Neutrophil (primary cell): ENCODE measurements around the gene GRWD1.

Experiments used
- H3K27ac ChIP-seq: fragments of 200-600 bp; sonication (generic); 2 replicates; pipeline ENCODE4 v1.5.1; 2016; ENCODE audit warnings: mild to moderate bottlenecking, moderate library complexity
- H3K27me3 ChIP-seq: fragments of 200-600 bp; sonication (generic); 2 replicates; pipeline ENCODE4 v1.6.0; 2016; ENCODE audit warnings: mild to moderate bottlenecking
- H3K36me3 ChIP-seq: fragments of 200-600 bp; sonication (generic); 2 replicates; pipeline ENCODE4 v1.5.1; 2017
- H3K4me1 ChIP-seq, 2 experiments: fragments of 200-600 bp in 1 of 2; sonication (generic) in 1 of 2; 1 replicate in 1 of 2; 2 replicates in 1 of 2; pipeline versions ENCODE4 v1.5.1 to v1.6.1; 2013 to 2016; ENCODE audit warnings: low read depth in 1 of 2, low read length in 1 of 2, mild to moderate bottlenecking in 1 of 2, moderate library complexity in 1 of 2; ENCODE audit not compliant: control insufficient read depth in 1 of 2, insufficient read depth in 1 of 2
- H3K4me3 ChIP-seq, 2 experiments: fragments of 200-600 bp in 1 of 2; sonication (generic) in 1 of 2; 1 replicate in 1 of 2; 2 replicates in 1 of 2; pipeline ENCODE4 v1.5.1; 2013 to 2016; ENCODE audit warnings: low read depth in 1 of 2, low read length in 1 of 2, mild to moderate bottlenecking in 1 of 2, moderate library complexity in 1 of 2
- H3K9me3 ChIP-seq: fragments of 200-600 bp; sonication (generic); 2 replicates; pipeline ENCODE4 v1.5.1; 2016
- CTCF ChIP-seq: fragments of 200-600 bp; sonication (generic); IDR thresholded peaks from 2 replicates; pipeline ENCODE4 v1.5.1; 2016; ENCODE audit warnings: antibody characterized with exemption

The GRWD1 gene

DNA sequence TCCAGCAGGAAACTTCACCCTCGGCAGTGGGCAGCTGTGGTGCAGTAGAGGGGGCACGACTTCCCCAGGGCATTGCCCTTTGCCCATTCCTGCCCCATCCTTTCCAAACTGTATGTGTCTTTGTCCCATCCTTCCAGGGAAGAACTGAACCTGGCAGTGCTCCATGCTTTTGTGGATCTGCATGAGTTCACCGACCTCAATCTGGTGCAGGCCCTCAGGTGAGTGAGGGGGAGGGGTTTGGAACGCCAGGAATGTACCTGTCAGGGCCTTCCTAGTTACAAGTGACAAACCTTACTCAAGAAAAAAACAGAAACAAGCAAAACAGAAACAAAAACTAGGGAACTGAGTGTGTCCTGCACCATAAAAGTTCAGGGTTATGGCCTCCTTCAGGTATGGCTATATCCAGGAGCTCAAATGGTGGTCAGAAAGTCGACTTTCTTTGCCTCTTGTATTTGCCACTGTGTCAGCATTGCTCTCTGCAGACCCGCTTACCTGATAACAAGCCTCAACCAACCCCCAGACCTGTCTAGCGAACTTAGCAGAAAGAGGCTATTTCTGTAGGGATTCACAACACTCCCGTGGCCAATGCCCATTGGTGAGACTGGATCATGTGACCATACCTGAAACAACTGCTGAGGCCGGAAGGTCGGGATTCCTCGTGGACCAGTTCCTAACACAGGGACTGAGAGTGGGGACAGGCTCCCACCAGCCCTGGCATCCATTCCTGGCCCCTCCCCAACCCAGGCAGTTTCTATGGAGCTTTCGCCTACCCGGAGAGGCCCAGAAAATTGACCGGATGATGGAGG, 27.6 kb downstream of the GRWD1 start:
- TF ChIP-seq CTCF, result no peak
- no peaks in the 10 kb centered on the region for H3K27me3 ChIP-seq
- H3K27ac ChIP-seq, result no peak overlapping the region
- peaks cover 15 to 16% of the 10 kb centered on the region in 2 experiments for H3K4me1 ChIP-seq
- peaks cover 81% of the 10 kb centered on the region for H3K36me3 ChIP-seq
- no peaks in the 10 kb centered on the region for H3K9me3 ChIP-seq
- H3K4me3 ChIP-seq, result no peak overlapping the region

DNA sequence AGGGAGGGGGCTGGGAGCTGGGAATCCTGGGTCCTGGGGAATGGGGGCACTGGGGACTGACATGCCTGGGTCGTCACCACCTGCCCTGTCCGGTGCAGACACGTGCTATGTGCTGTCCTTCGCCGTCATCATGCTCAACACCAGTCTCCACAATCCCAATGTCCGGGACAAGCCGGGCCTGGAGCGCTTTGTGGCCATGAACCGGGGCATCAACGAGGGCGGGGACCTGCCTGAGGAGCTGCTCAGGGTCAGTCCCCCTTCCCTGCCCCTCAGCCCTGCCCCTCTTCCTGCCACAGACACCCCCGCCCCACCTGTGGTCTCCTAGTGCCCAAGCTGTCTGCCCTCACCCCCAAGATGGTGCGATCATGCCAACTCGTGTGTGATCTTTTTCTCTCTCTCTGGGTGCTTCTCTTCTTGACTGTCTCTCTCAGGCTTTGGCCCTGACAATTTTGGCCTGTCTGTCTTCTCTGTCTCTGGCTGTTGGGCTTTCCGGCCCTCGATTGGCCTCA, 28.4 kb downstream of the GRWD1 start:
- H3K27ac ChIP-seq, result no peak overlapping the region
- no peaks in the 10 kb centered on the region for H3K9me3 ChIP-seq
- H3K36me3 ChIP-seq, result peaks cover 89% of the 10 kb centered on the region
- H3K4me3 ChIP-seq, result no peak overlapping the region
- H3K27me3 ChIP-seq, result no peaks in the 10 kb centered on the region
- H3K4me1 ChIP-seq, result peaks cover 11 to 13% of the 10 kb centered on the region in 2 experiments
- no peak for TF ChIP-seq CTCF

GRCh38 chr19:48475369-48476068, 29.7 kb downstream of the GRWD1 start:
- H3K27ac ChIP-seq, result no peak overlapping the region
- H3K27me3 ChIP-seq, result peaks cover 11% of the 10 kb centered on the region
- H3K4me1 ChIP-seq, result peaks cover 8 to 10% of the 10 kb centered on the region in 2 experiments
- no peak for TF ChIP-seq CTCF
- H3K9me3 ChIP-seq, result no peaks in the 10 kb centered on the region
- H3K36me3 ChIP-seq, result peaks cover 95% of the 10 kb centered on the region
- no peak overlapping the region for H3K4me3 ChIP-seq

GRCh38 chr19:48476176-48476575, 30.4 kb downstream of the GRWD1 start:
- Histone ChIP-seq H3K9me3 (no peaks in the 10 kb centered on the region), H3K27ac (no peak overlapping the region), H3K27me3 (peaks cover 18% of the 10 kb centered on the region), H3K4me1 (peaks cover 10 to 14% of the 10 kb centered on the region in 2 experiments), H3K4me3 (no peak overlapping the region), H3K36me3 (peaks cover 89% of the 10 kb centered on the region)
- no peak for TF ChIP-seq CTCF

GRCh38 chr19:48477067-48477685, 31.4 kb downstream of the GRWD1 start:
- peaks cover 79% of the 10 kb centered on the region for H3K36me3 ChIP-seq

More at GRCh38 chr19:48477067-48477685, 31.4 kb downstream of the GRWD1 start:
- Histone ChIP-seq H3K27ac (no peak overlapping the region), H3K4me3 (no peak overlapping the region), H3K27me3 (peaks cover 28% of the 10 kb centered on the region), H3K9me3 (no peaks in the 10 kb centered on the region), H3K4me1 (peaks cover 10 to 15% of the 10 kb centered on the region in 2 experiments)
- TF ChIP-seq CTCF, result no peak
